PC-9 (cell line): ENCODE measurements around the gene CLHC1. TPM values are rescaled to one million over a fixed set of nuclear protein-coding genes. Genes with fewer than 3 reads are reported as not detected.
A peak's percentile ranks its signal among the peaks of the same experiment; 100 is the strongest.

Experiments used
- BruUV-seq: library from RNA; stranded (reverse); fragments of 400-500 nt; replicated peaks from 2 replicates; lab custom pipeline; 2021; lab: Mats Ljungman, UMichigan
- CTCF ChIA-PET: fragments of 300-600 bp; sonication (Branson Sonifier 250); formaldehyde crosslinking; loops from one replicate; lab custom pipeline; 2022; ENCODE audit warnings: antibody characterized with exemption; lab: Charles Lee
- POLR2A ChIA-PET: fragments of 300-600 bp; sonication (Branson Sonifier 250); formaldehyde crosslinking; loops from one replicate; lab custom pipeline; 2022; ENCODE audit warnings: antibody characterized with exemption; ENCODE audit not compliant: unreplicated experiment; lab: Charles Lee
- DNase-seq, 2 experiments: peaks; one replicate each; pipeline versions ENCODE4 v3.0.0 to v3.0.0-alpha.2; 2015 to 2022; ENCODE audit warnings: mixed read lengths in 1 of 2
- H2AFZ ChIP-seq: fragments of 200-600 bp; sonication (generic); 2 replicates; pipeline ENCODE4 v1.8.1; 2017; ENCODE audit warnings: antibody characterized with exemption
- H3F3A ChIP-seq: fragments of 200-600 bp; sonication (generic); 2 replicates; pipeline ENCODE4 v1.8.1; 2017; ENCODE audit warnings: antibody characterized with exemption, mild to moderate bottlenecking, low read depth; ENCODE audit not compliant: insufficient read depth
- H3K27ac ChIP-seq: fragments of 200-600 bp; sonication (generic); 2 replicates; pipeline ENCODE4 v1.6.1; 2016; ENCODE audit warnings: mixed run types
- H3K27me3 ChIP-seq: fragments of 200-600 bp; sonication (generic); 2 replicates; pipeline ENCODE4 v1.6.1; 2016; ENCODE audit warnings: low read depth, mixed run types; ENCODE audit not compliant: insufficient read depth
- H3K36me3 ChIP-seq: fragments of 200-600 bp; sonication (generic); 2 replicates; pipeline ENCODE4 v1.6.1; 2016; ENCODE audit warnings: low read depth, mixed run types
- H3K4me1 ChIP-seq: fragments of 200-600 bp; sonication (generic); replicated peaks from 2 replicates; pipeline ENCODE4 v1.6.1; 2016; ENCODE audit warnings: mixed run types; ENCODE audit not compliant: insufficient read depth
- H3K4me2 ChIP-seq: fragments of 200-600 bp; sonication (generic); 2 replicates; pipeline ENCODE4 v1.6.1; 2017; ENCODE audit warnings: mixed run types
- H3K4me3 ChIP-seq: fragments of 200-600 bp; sonication (generic); 2 replicates; pipeline ENCODE4 v1.6.1; 2016; ENCODE audit warnings: mixed run types
- H3K79me2 ChIP-seq: fragments of 200-600 bp; sonication (generic); 2 replicates; pipeline ENCODE4 v1.6.1; 2017; ENCODE audit warnings: low read depth, mixed run types
- H3K9me2 ChIP-seq: fragments of 200-600 bp; sonication (generic); 2 replicates; pipeline ENCODE4 v1.8.1; 2017; ENCODE audit warnings: mild to moderate bottlenecking; ENCODE audit not compliant: insufficient read depth
- H3K9me3 ChIP-seq: fragments of 200-600 bp; sonication (generic); 2 replicates; pipeline ENCODE4 v1.8.1; 2016; ENCODE audit warnings: low read depth; ENCODE audit not compliant: insufficient read depth
- H4K20me1 ChIP-seq: fragments of 200-600 bp; sonication (generic); 2 replicates; pipeline ENCODE4 v1.8.1; 2017; ENCODE audit not compliant: insufficient read depth
- CTCF ChIP-seq: fragments of 200-600 bp; sonication (generic); conservative IDR thresholded peaks from 2 replicates; pipeline ENCODE4 v1.6.1; 2017; ENCODE audit warnings: mixed run types, antibody characterized with exemption, mild to moderate bottlenecking, moderate library complexity
- EZH2 ChIP-seq: fragments of 200-600 bp; sonication (generic); IDR thresholded peaks from 2 replicates; pipeline ENCODE4 v1.8.0; 2017; ENCODE audit warnings: antibody characterized with exemption, low read depth
- intact Hi-C: fragments of 100-400 bp; cut with micrococcal nuclease; formaldehyde crosslinking; loops from one replicate; pipeline ENCODE4 v1.10.0; 2022; ENCODE audit not compliant: unreplicated experiment
- total RNA-seq: library from RNA; stranded (reverse); gene quantifications from 2 replicates; pipeline ENCODE4 v1.2.3, GENCODE V29; 2021

CLHC1 gene
- total RNA-seq, 1 experiment from 2014 or later = 27.1 TPM

- Histone ChIP-seq H4K20me1 (no peaks in the 10 kb centered on the region), H3K27ac (no peak overlapping the region), H3K9me3 (no peaks in the 10 kb centered on the region), H3K4me1 (peaks cover 52% of the 10 kb centered on the region), H3K4me2 (peak overlapping the region; percentile 8; the same call in 1 of the 2 replicates), H3K4me3 (no peak overlapping the region), H3K36me3 (no peaks in the 10 kb centered on the region), H3K27me3 (no peaks in the 10 kb centered on the region), H3K9me2 (no peaks in the 10 kb centered on the region), H3F3A (peaks cover 33% of the 10 kb centered on the region), H2AFZ (no peak overlapping the region), H3K79me2 (peaks cover 43% of the 10 kb centered on the region)
- TF ChIP-seq CTCF = peak; percentile 92
- no peak for TF ChIP-seq EZH2
- ChIA-PET POLR2A (interaction anchor here (0.5 kb wide), 1 partner anchor 343 kb away, joined by 3 read pairs; no protein-coding TSS in a partner anchor), CTCF (interaction anchor here (0.6 to 1.6 kb wide), 5 partner anchors 13 to 329 kb away, joined by 3 to 6 read pairs (median 3); no protein-coding TSS in a partner anchor)
- BruUV-seq = no TSS peak
- intact Hi-C loops = loop anchor here (1.0 to 5.0 kb wide), 8 partner anchors 56 to 1061 kb away; partner anchors contain the start of gene EML6
- DNase-seq = peak; percentile 41 to 68
Observed at GRCh38 chr2:55168221-55169154, 63.6 kb downstream of the CLHC1 start.

GRCh38 chr2:55165626-55166025 is 66.5 kb downstream of the CLHC1 start:
- H3K79me2 ChIP-seq = peaks cover 43% of the 10 kb centered on the region
- BruUV-seq = no TSS peak
- H3K9me3 ChIP-seq = no peaks in the 10 kb centered on the region
- intact Hi-C loops = loop anchor here (5.0 kb wide), 4 partner anchors 53 to 1058 kb away; partner anchors contain the start of gene EML6
- ChIA-PET CTCF (interaction anchor here (0.6 to 1.3 kb wide), 3 partner anchors 12 to 117 kb away, joined by 4 read pairs; no protein-coding TSS in a partner anchor), POLR2A (interaction anchor here (0.5 kb wide), 1 partner anchor 115 kb away, joined by 3 read pairs; the partner anchor contains the start of gene RTN4)
- H3K9me2 ChIP-seq = no peaks in the 10 kb centered on the region; the same call in 1 of the 2 replicates
- H3K4me3 ChIP-seq = no peak overlapping the region
- H3K4me1 ChIP-seq = peaks cover 78% of the 10 kb centered on the region
- peak overlapping the region; percentile 39 for H3K4me2 ChIP-seq
- peak; percentile 43 to 72 for DNase-seq
- H3K36me3 ChIP-seq = no peaks in the 10 kb centered on the region
- no peaks in the 10 kb centered on the region for H3K27me3 ChIP-seq
- 0 out of 2 replicates have a peak overlapping the region, but pooled peaks have one; percentile 4 for H3K27ac ChIP-seq
- H4K20me1 ChIP-seq = no peaks in the 10 kb centered on the region
- no peak overlapping the region for H2AFZ ChIP-seq
- TF ChIP-seq EZH2 (no peak), CTCF (no peak)
- peaks cover 39% of the 10 kb centered on the region for H3F3A ChIP-seq
